GM18951 (cell line): ENCODE measurements around the gene HNF4A.

ENCODE experiments used
- POLR2A ChIP-seq: IDR thresholded peaks from 4 replicates; pipeline ENCODE4 v1.6.1; 2011; ENCODE audit warnings: mild to moderate bottlenecking; ENCODE audit not compliant: insufficient read length, insufficient read depth; ENCODE audit errors: extremely low read depth
- in situ Hi-C: fragments of 300-500 bp; cut with MboI; formaldehyde crosslinking; loops from one replicate; pipeline ENCODE4 v1.12.0; 2022; ENCODE audit warnings: low sequenced_read_pairs, mixed read lengths, inconsistent platforms; ENCODE audit not compliant: unreplicated experiment

The HNF4A gene

GRCh38 chr20:44390280-44390679 lies 34.8 kb downstream of the HNF4A start:
- no peak for TF ChIP-seq POLR2A
- in situ Hi-C loops, result loop anchor here (10.0 kb wide), 1 partner anchor 235 kb away; no protein-coding TSS in a partner anchor

- no peak for TF ChIP-seq POLR2A
- in situ Hi-C loops, result loop anchor here (10.0 kb wide), 1 partner anchor 233 kb away; no protein-coding TSS in a partner anchor
Measured at GRCh38 chr20:44392088-44392775, 36.7 kb downstream of the HNF4A start.

- in situ Hi-C loops, result loop anchor here (10.0 kb wide), 1 partner anchor 232 kb away; no protein-coding TSS in a partner anchor
- no peak for TF ChIP-seq POLR2A
Measured at GRCh38 chr20:44392776-44393607, 37.5 kb downstream of the HNF4A start.

- in situ Hi-C loops, result loop anchor here (10.0 kb wide), 1 partner anchor 231 kb away; no protein-coding TSS in a partner anchor
- TF ChIP-seq POLR2A, result no peak
Measured at GRCh38 chr20:44393608-44394451, 38.3 kb downstream of the HNF4A start.

GRCh38 chr20:44394452-44394701 lies 38.9 kb downstream of the HNF4A start:
- in situ Hi-C loops, result loop anchor here (10.0 kb wide), 1 partner anchor 230 kb away; no protein-coding TSS in a partner anchor
- no peak for TF ChIP-seq POLR2A

- TF ChIP-seq POLR2A, result no peak
- in situ Hi-C loops, result loop anchor here (10.0 kb wide), 1 partner anchor 230 kb away; no protein-coding TSS in a partner anchor
Measured at GRCh38 chr20:44394702-44395460, 39.4 kb downstream of the HNF4A start.

GRCh38 chr20:44395461-44396340 lies 40.2 kb downstream of the HNF4A start:
- in situ Hi-C loops, result loop anchor here (10.0 kb wide), 1 partner anchor 229 kb away; no protein-coding TSS in a partner anchor

GRCh38 chr20:44396369-44397130 lies 41.1 kb downstream of the HNF4A start:
- no peak for TF ChIP-seq POLR2A
- in situ Hi-C loops, result loop anchor here (10.0 kb wide), 1 partner anchor 228 kb away; no protein-coding TSS in a partner anchor

More at GRCh38 chr20:44395461-44396340, 40.2 kb downstream of the HNF4A start:
- no peak for TF ChIP-seq POLR2A

- TF ChIP-seq POLR2A, result no peak
- in situ Hi-C loops, result loop anchor here (10.0 kb wide), 1 partner anchor 226 kb away; no protein-coding TSS in a partner anchor
Measured at GRCh38 chr20:44398335-44398734, 42.8 kb downstream of the HNF4A start.

GRCh38 chr20:44399446-44399845 lies 43.9 kb downstream of the HNF4A start:
- no peak for TF ChIP-seq POLR2A
- in situ Hi-C loops, result loop anchor here (10.0 kb wide), 1 partner anchor 225 kb away; no protein-coding TSS in a partner anchor

GRCh38 chr20:44400671-44400969 lies 45.1 kb downstream of the HNF4A start:
- in situ Hi-C loops, result no loop called here
- TF ChIP-seq POLR2A, result no peak
